ENCODE measurements around the gene ADGRG3.
A peak's percentile ranks its signal among the peaks of the same experiment; 100 is the strongest.

Gene ADGRG3

GRCh38 chr16:57635266-57636097, 32.6 kb upstream of the ADGRG3 start:
- Mint-ChIP-seq H3K4me3 (no peak overlapping the region), H3K4me1 (peaks cover 40% of the 10 kb centered on the region), H3K27me3 (no peaks in the 10 kb centered on the region), H3K9me3 (no peaks in the 10 kb centered on the region), H3K36me3 (ENCODE audit: insufficient read depth) (peaks cover 2% of the 10 kb centered on the region), H3K27ac (ENCODE audit: low read depth) (peak overlapping the region; percentile 35)
- ATAC-seq (replicated peaks; ENCODE audit: extremely low read depth, poor library complexity, severe bottlenecking): no peak
- no peak for DNase-seq (ENCODE audit: low spot score in 2 of 2)

- H3K27me3 Mint-ChIP-seq: no peaks in the 10 kb centered on the region
- peaks cover 6% of the 10 kb centered on the region for H3K36me3 Mint-ChIP-seq (ENCODE audit: insufficient read depth)
- H3K4me1 Mint-ChIP-seq: peaks cover 34% of the 10 kb centered on the region
- peak overlapping the region; percentile 14 for H3K27ac Mint-ChIP-seq (ENCODE audit: low read depth)
- H3K9me3 Mint-ChIP-seq: no peaks in the 10 kb centered on the region
- H3K4me3 Mint-ChIP-seq: peak overlapping the region; percentile 11
- ATAC-seq (replicated peaks; ENCODE audit: extremely low read depth, poor library complexity, severe bottlenecking): no peak
- DNase-seq (ENCODE audit: low spot score in 2 of 2): no peak
Observed at GRCh38 chr16:57636184-57636583, 31.9 kb upstream of the ADGRG3 start.

DNA sequence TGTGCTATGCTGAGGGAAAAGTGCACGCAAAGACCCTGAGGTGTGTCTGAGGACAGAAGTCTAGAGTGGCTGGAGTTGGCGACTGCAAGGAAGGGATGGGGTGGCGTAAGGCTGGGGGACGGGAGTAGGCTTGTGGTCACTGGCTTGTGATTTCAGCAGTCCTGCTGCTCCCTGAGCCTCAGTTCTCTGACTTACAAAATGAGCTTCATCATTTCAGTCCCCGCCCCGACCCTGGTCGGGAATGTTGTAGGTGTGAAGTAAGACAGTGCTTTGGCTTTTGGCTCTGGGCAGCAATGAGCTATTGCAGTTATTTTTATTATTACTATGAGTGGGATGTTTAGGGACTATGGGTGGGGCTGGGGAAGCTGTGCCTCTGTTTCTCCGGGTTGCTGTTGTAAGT, 31.1 kb upstream of the ADGRG3 start:
- H3K36me3 Mint-ChIP-seq (ENCODE audit: insufficient read depth): peaks cover 6% of the 10 kb centered on the region
- no peak overlapping the region for H3K4me3 Mint-ChIP-seq
- no peaks in the 10 kb centered on the region for H3K9me3 Mint-ChIP-seq
- H3K4me1 Mint-ChIP-seq: peaks cover 34% of the 10 kb centered on the region
- H3K27me3 Mint-ChIP-seq: no peaks in the 10 kb centered on the region
- DNase-seq (ENCODE audit: low spot score in 2 of 2) (no peak), ATAC-seq (replicated peaks; ENCODE audit: extremely low read depth, poor library complexity, severe bottlenecking) (no peak)
- H3K27ac Mint-ChIP-seq (ENCODE audit: low read depth): peak overlapping the region; percentile 14

DNA sequence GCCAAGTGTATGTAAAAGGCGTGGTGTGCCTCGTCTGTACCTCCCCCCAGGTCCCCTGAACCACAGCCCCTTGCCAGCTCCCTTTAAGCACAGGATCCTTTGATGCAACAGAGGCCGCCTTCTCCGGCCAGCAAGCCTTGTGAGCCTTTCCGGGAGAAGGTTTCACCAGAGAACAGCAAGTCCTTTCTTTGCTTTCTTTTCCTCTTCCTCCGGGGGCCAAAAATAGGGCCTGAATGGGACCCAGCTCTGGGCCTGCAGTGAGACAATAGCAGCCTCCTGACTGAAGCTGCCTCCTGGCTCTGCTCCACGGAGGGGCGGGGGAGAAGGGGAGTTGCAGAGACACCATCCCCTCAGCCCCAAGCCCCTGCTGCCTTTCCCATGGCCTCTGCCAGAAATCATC, 30.7 kb upstream of the ADGRG3 start:
- no peak for DNase-seq (ENCODE audit: low spot score in 2 of 2)
- H3K27me3 Mint-ChIP-seq: no peaks in the 10 kb centered on the region
- no peak overlapping the region for H3K4me3 Mint-ChIP-seq
- no peak for ATAC-seq (replicated peaks; ENCODE audit: extremely low read depth, poor library complexity, severe bottlenecking)
- H3K4me1 Mint-ChIP-seq: peaks cover 34% of the 10 kb centered on the region
- peak overlapping the region; percentile 79 for H3K27ac Mint-ChIP-seq (ENCODE audit: low read depth)
- no peaks in the 10 kb centered on the region for H3K9me3 Mint-ChIP-seq
- peaks cover 6% of the 10 kb centered on the region for H3K36me3 Mint-ChIP-seq (ENCODE audit: insufficient read depth)

GRCh38 chr16:57637965-57638364, 30.1 kb upstream of the ADGRG3 start:
- no peaks in the 10 kb centered on the region for H3K9me3 Mint-ChIP-seq
- ATAC-seq (replicated peaks; ENCODE audit: extremely low read depth, poor library complexity, severe bottlenecking) (no peak), DNase-seq (ENCODE audit: low spot score in 2 of 2) (no peak)
- no peak overlapping the region for H3K4me3 Mint-ChIP-seq
- no peaks in the 10 kb centered on the region for H3K27me3 Mint-ChIP-seq
- H3K36me3 Mint-ChIP-seq (ENCODE audit: insufficient read depth): peaks cover 7% of the 10 kb centered on the region
- H3K4me1 Mint-ChIP-seq: peaks cover 34% of the 10 kb centered on the region
- H3K27ac Mint-ChIP-seq (ENCODE audit: low read depth): peak overlapping the region; percentile 79

GRCh38 chr16:57638381-57638780, 29.7 kb upstream of the ADGRG3 start:
- Mint-ChIP-seq H3K27me3 (no peaks in the 10 kb centered on the region), H3K36me3 (ENCODE audit: insufficient read depth) (peaks cover 9% of the 10 kb centered on the region), H3K27ac (ENCODE audit: low read depth) (peak overlapping the region; percentile 79), H3K4me3 (no peak overlapping the region), H3K4me1 (peaks cover 34% of the 10 kb centered on the region), H3K9me3 (no peaks in the 10 kb centered on the region)
- no peak for DNase-seq (ENCODE audit: low spot score in 2 of 2)
- no peak for ATAC-seq (replicated peaks; ENCODE audit: extremely low read depth, poor library complexity, severe bottlenecking)

- ATAC-seq (replicated peaks; ENCODE audit: extremely low read depth, poor library complexity, severe bottlenecking): peak; percentile 46
- no peaks in the 10 kb centered on the region for H3K27me3 Mint-ChIP-seq
- peaks cover 9% of the 10 kb centered on the region for H3K36me3 Mint-ChIP-seq (ENCODE audit: insufficient read depth)
- H3K4me3 Mint-ChIP-seq: no peak overlapping the region
- H3K27ac Mint-ChIP-seq (ENCODE audit: low read depth): peak overlapping the region; percentile 44
- H3K4me1 Mint-ChIP-seq: peaks cover 34% of the 10 kb centered on the region
- no peak for DNase-seq (ENCODE audit: low spot score in 2 of 2)
- no peaks in the 10 kb centered on the region for H3K9me3 Mint-ChIP-seq
Observed at GRCh38 chr16:57639172-57639887, 28.8 kb upstream of the ADGRG3 start.

- no peak overlapping the region for H3K4me3 Mint-ChIP-seq
- no peaks in the 10 kb centered on the region for H3K9me3 Mint-ChIP-seq
- peak overlapping the region; percentile 6 for H3K27ac Mint-ChIP-seq (ENCODE audit: low read depth)
- H3K36me3 Mint-ChIP-seq (ENCODE audit: insufficient read depth): peaks cover 9% of the 10 kb centered on the region
- ATAC-seq (replicated peaks; ENCODE audit: extremely low read depth, poor library complexity, severe bottlenecking) (no peak), DNase-seq (ENCODE audit: low spot score in 2 of 2) (no peak)
- H3K4me1 Mint-ChIP-seq: peaks cover 34% of the 10 kb centered on the region
- H3K27me3 Mint-ChIP-seq: no peaks in the 10 kb centered on the region
Observed at GRCh38 chr16:57640185-57640584, 27.9 kb upstream of the ADGRG3 start.

DNA sequence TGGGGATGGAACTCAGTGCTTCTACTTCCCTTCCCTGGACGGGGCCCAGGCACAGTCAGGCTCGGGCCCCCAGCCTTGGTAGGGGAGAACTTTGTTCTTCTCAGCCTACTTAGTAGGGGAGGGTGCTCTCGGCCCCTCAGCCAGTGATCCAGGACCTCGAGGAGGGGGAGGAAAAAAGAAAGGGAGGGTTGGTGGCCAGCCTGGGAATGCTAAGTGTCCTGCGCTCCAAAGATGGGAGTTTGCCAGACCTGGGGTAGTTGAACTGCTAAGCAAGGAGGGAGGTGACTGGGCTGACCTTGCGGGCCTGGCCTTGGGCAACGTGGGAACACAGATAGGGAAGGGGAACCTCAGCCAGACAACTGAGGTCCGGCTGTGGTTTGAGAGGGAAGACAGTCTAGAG, 27.5 kb upstream of the ADGRG3 start:
- H3K4me3 Mint-ChIP-seq: no peak overlapping the region
- H3K27ac Mint-ChIP-seq (ENCODE audit: low read depth): peak overlapping the region; percentile 6
- H3K9me3 Mint-ChIP-seq: no peaks in the 10 kb centered on the region
- H3K36me3 Mint-ChIP-seq (ENCODE audit: insufficient read depth): peaks cover 9% of the 10 kb centered on the region
- no peak for ATAC-seq (replicated peaks; ENCODE audit: extremely low read depth, poor library complexity, severe bottlenecking)
- no peak for DNase-seq (ENCODE audit: low spot score in 2 of 2)
- H3K4me1 Mint-ChIP-seq: peaks cover 34% of the 10 kb centered on the region
- no peaks in the 10 kb centered on the region for H3K27me3 Mint-ChIP-seq

DNA sequence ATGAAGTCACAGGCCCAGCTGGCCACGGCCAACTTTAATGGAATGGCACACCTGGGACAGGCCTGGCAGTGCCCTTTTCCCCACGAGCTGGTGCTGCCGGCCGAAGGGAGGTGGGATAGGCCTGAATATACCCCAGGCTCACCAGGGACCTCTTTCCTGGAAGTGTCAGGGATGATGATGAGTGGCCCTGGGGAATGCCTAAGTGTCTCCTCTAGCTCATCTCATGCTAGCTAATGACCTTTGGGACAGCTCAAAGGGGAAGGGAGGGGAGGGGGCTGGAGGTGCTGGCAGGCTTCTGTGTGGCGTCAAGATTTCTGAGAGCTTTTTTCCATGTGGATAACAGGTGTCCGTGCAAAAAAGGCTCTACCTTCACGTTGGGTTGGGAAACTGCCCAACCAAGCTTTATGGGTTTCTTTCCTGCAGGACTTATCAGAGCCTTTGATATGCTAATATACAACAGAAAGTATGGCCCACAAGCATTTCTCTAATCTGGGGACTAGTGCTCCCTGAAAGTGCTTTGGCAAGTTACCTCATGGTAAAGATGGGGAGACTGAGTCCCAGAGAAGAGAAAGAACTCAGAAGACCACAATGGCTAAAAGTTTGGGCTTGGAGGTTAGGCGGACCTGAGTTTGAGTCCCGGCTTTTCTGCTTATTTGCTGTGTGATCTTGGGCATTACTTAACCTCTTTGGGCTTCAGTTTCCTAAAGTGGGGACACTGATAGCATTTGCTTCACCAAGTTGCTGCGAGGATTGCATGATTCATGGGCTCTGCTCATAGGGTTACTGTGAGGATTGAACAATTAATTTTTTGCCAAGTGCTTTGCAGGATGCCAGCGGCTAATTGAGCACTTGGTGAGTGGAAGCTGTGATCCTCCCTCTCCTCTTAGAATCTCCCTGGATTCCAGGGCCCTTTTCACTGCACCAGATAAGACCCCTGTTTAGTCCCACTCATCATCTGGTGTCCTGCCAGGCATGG, 25.7 kb upstream of the ADGRG3 start:
- ATAC-seq (replicated peaks; ENCODE audit: extremely low read depth, poor library complexity, severe bottlenecking) (no peak), DNase-seq (ENCODE audit: low spot score in 2 of 2) (no peak)
- Mint-ChIP-seq H3K27ac (ENCODE audit: low read depth) (no peak overlapping the region), H3K9me3 (no peaks in the 10 kb centered on the region), H3K4me3 (no peak overlapping the region), H3K27me3 (no peaks in the 10 kb centered on the region), H3K36me3 (ENCODE audit: insufficient read depth) (peaks cover 14% of the 10 kb centered on the region), H3K4me1 (peaks cover 37% of the 10 kb centered on the region)

GRCh38 chr16:57643147-57643874, 24.8 kb upstream of the ADGRG3 start:
- no peak overlapping the region for H3K27ac Mint-ChIP-seq (ENCODE audit: low read depth)
- H3K36me3 Mint-ChIP-seq (ENCODE audit: insufficient read depth): peaks cover 14% of the 10 kb centered on the region
- H3K4me3 Mint-ChIP-seq: no peak overlapping the region
- H3K4me1 Mint-ChIP-seq: peaks cover 37% of the 10 kb centered on the region
- ATAC-seq (replicated peaks; ENCODE audit: extremely low read depth, poor library complexity, severe bottlenecking) (no peak), DNase-seq (ENCODE audit: low spot score in 2 of 2) (no peak)
- no peaks in the 10 kb centered on the region for H3K27me3 Mint-ChIP-seq
- H3K9me3 Mint-ChIP-seq: no peaks in the 10 kb centered on the region

GRCh38 chr16:57643910-57644309, 24.2 kb upstream of the ADGRG3 start:
- no peaks in the 10 kb centered on the region for H3K27me3 Mint-ChIP-seq
- peaks cover 42% of the 10 kb centered on the region for H3K4me1 Mint-ChIP-seq
- DNase-seq (ENCODE audit: low spot score in 2 of 2) (no peak), ATAC-seq (replicated peaks; ENCODE audit: extremely low read depth, poor library complexity, severe bottlenecking) (no peak)
- peaks cover 14% of the 10 kb centered on the region for H3K36me3 Mint-ChIP-seq (ENCODE audit: insufficient read depth)
- H3K9me3 Mint-ChIP-seq: no peaks in the 10 kb centered on the region
- H3K4me3 Mint-ChIP-seq: no peak overlapping the region
- H3K27ac Mint-ChIP-seq (ENCODE audit: low read depth): no peak overlapping the region
